Fibroblast of lung (primary cell): ENCODE measurements around the gene SUN5. TPM values are rescaled to one million over a fixed set of nuclear protein-coding genes. Genes with fewer than 3 reads are reported as not detected.

Source experiments
- DNase-seq, 2 donors: peaks; one replicate each; pipeline versions ENCODE4 v3.0.0 to v3.0.0-alpha.2; 2010; ENCODE audit warnings: low read depth in 2 of 2
- H2AFZ ChIP-seq: 2 replicates; pipeline ENCODE4 v1.5.1; 2012; ENCODE audit warnings: low read length, control low read depth, inconsistent platforms
- H3K27ac ChIP-seq: 2 replicates; pipeline ENCODE4 v1.5.1; 2011; ENCODE audit warnings: low read length, control low read depth; ENCODE audit not compliant: insufficient read depth
- H3K27me3 ChIP-seq: 2 replicates; pipeline ENCODE4 v1.5.1; 2011; ENCODE audit warnings: mild to moderate bottlenecking, low read length; ENCODE audit not compliant: control insufficient read depth, insufficient read depth
- H3K36me3 ChIP-seq: 2 replicates; pipeline ENCODE4 v1.5.1; 2011; ENCODE audit warnings: low read length; ENCODE audit not compliant: control insufficient read depth, insufficient read depth
- H3K4me1 ChIP-seq: 2 replicates; pipeline ENCODE4 v1.5.1; 2011; ENCODE audit warnings: low read length; ENCODE audit not compliant: control insufficient read depth, insufficient read depth; ENCODE audit errors: extremely low read depth
- H3K4me2 ChIP-seq: 2 replicates; pipeline ENCODE4 v1.5.1; 2011; ENCODE audit warnings: low read length, control low read depth; ENCODE audit not compliant: insufficient read depth; ENCODE audit errors: extremely low read depth
- H3K4me3 ChIP-seq, 4 experiments: fragments of 200-600 bp in 1 of 4; sonication (generic) in 1 of 4; replicated peaks in 1 of 4; 2 replicates each; pipeline ENCODE4 v1.5.1; 2011 to 2016; ENCODE audit warnings: low read length in 4 of 4, low read depth in 3 of 4, mild to moderate bottlenecking in 3 of 4, control low read depth in 2 of 4, inconsistent platforms in 1 of 4, mixed read lengths in 1 of 4; ENCODE audit not compliant: insufficient read depth in 1 of 4; ENCODE audit errors: control extremely low read depth in 1 of 4
- H3K79me2 ChIP-seq: 2 replicates; pipeline ENCODE4 v1.5.1; 2012; ENCODE audit warnings: mild to moderate bottlenecking, low read length, inconsistent platforms; ENCODE audit not compliant: control insufficient read depth, insufficient read depth
- H3K9ac ChIP-seq: 2 replicates; pipeline ENCODE4 v1.5.1; 2011; ENCODE audit warnings: mild to moderate bottlenecking, low read length, control low read depth; ENCODE audit not compliant: insufficient read depth
- H3K9me3 ChIP-seq: 2 replicates; pipeline ENCODE4 v1.5.1; 2012; ENCODE audit warnings: low read depth, low read length; ENCODE audit not compliant: control insufficient read depth, insufficient read depth
- H4K20me1 ChIP-seq: 2 replicates; pipeline ENCODE4 v1.5.1; 2011; ENCODE audit warnings: low read length; ENCODE audit not compliant: control insufficient read depth, insufficient read depth; ENCODE audit errors: extremely low read depth
- EZH2 ChIP-seq: IDR thresholded peaks from 2 replicates; pipeline ENCODE4 v1.5.1; 2012; ENCODE audit warnings: low read length, control low read depth, mild to moderate bottlenecking; ENCODE audit errors: missing control alignments
- polyA plus RNA-seq, 2 donors: library from polyadenylated mRNA; depleted of rRNA in 1 of 2; stranded (reverse) in 1 of 2; unstranded in 1 of 2; fragments of >200 nt; gene quantifications; 2 replicates each; pipeline ENCODE4 v1.2.1, GENCODE V29; 2011 to 2012; ENCODE audit warnings: missing spikeins in 1 of 2
- total RNA-seq: library from RNA; depleted of rRNA; stranded (reverse); fragments of >200 nt; gene quantifications from 2 replicates; pipeline ENCODE4 v1.2.1, GENCODE V29; 2014
- TF ChIP-seq, protein P1 (sequence below), 2 donors: IDR thresholded peaks in 1 of 2; conservative IDR thresholded peaks in 1 of 2; 1 replicate in 1 of 2; 2 replicates in 1 of 2; pipeline ENCODE4 v1.5.1; 2011 to 2012; ENCODE audit warnings: low read length in 2 of 2, control low read depth in 1 of 2, inconsistent platforms in 1 of 2, low read depth in 1 of 2, mild to moderate bottlenecking in 1 of 2

Gene SUN5
- total and polyA plus RNA-seq, 2 donors (not counting 1 experiment from before 2014, with no cell fraction given): not detected

DNA sequence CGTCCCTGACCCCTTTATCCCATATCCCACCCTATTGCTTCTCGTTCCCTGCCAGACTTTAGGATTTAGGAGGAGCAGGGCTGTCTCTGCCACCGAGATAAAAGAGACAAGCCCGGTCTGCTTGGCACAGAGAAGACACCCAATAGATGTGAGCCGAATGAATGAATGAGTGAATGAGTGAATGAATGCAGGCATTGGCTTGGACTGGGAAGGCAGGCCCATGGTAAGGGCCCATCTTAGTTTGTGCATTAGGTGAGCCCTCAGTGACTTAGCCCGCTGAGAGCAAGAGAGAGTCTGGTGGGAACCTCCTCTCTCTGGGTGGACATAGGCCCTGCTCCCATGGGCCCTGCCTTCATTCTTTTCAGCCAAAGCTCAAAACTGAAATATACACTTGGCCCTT lies 26.3 kb upstream of the SUN5 start:
- H4K20me1 ChIP-seq: no peaks in the 10 kb centered on the region
- H3K36me3 ChIP-seq: no peaks in the 10 kb centered on the region
- no peak for DNase-seq
- no peaks in the 10 kb centered on the region for H3K27me3 ChIP-seq
- no peak overlapping the region for H3K9ac ChIP-seq
- no peak overlapping the region for H2AFZ ChIP-seq
- TF ChIP-seq EZH2: no peak
- TF ChIP-seq, protein P1, sequence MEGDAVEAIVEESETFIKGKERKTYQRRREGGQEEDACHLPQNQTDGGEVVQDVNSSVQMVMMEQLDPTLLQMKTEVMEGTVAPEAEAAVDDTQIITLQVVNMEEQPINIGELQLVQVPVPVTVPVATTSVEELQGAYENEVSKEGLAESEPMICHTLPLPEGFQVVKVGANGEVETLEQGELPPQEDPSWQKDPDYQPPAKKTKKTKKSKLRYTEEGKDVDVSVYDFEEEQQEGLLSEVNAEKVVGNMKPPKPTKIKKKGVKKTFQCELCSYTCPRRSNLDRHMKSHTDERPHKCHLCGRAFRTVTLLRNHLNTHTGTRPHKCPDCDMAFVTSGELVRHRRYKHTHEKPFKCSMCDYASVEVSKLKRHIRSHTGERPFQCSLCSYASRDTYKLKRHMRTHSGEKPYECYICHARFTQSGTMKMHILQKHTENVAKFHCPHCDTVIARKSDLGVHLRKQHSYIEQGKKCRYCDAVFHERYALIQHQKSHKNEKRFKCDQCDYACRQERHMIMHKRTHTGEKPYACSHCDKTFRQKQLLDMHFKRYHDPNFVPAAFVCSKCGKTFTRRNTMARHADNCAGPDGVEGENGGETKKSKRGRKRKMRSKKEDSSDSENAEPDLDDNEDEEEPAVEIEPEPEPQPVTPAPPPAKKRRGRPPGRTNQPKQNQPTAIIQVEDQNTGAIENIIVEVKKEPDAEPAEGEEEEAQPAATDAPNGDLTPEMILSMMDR (conservative IDR thresholded peaks at IDR 0.05 in 1 of 2, IDR thresholded peaks at IDR 0.05 in 1 of 2; ENCODE audit: low read depth in 1 of 2, low read length in 2 of 2): no peak
- H3K4me2 ChIP-seq: no peak overlapping the region
- H3K27ac ChIP-seq: no peak overlapping the region
- H3K4me3 ChIP-seq: no peak overlapping the region
- H3K4me1 ChIP-seq: no peaks in the 10 kb centered on the region
- no peaks in the 10 kb centered on the region for H3K79me2 ChIP-seq
- H3K9me3 ChIP-seq: no peaks in the 10 kb centered on the region

DNA sequence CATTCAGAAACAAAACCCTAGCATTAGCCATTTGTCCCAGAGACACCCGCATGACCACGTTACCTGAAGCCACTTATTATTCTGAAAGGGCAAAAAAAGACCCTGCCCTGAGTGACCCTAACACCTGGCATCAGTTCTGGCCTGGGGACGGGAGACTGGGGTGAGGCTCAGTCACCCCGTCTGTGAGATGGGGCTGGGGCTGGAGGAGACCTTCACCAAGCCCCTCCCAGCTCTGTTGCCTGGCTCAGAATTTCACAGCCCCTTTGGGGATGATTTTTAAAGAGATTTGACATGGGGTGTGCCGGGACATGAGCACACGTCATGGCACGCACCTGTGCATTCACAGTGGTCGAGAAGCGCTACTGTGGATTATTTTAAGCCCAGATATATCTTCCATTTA lies 25.8 kb upstream of the SUN5 start:
- H3K27me3 ChIP-seq: no peaks in the 10 kb centered on the region
- TF ChIP-seq EZH2: no peak
- TF ChIP-seq, protein P1 (conservative IDR thresholded peaks at IDR 0.05 in 1 of 2, IDR thresholded peaks at IDR 0.05 in 1 of 2; ENCODE audit: low read depth in 1 of 2, low read length in 2 of 2): no peak

DNA sequence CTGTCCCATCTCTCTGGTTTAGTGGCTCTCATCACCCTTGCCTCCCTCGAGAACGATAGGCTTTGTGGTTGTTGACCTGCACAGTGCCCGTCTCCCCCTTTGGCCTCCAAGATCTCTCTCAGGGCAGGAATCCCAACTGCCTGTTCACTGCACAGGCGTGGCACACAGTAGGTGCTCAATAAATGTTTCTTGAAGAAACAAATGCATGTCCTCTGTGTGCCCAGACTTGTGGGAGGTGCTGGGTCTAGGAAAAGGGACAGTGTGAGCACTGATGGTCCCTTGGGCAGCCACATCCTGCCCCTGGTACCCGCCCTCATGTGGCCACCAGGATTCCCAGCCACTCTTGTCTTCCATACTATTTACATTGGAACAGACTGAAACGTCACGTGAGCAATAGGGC lies 24.6 kb upstream of the SUN5 start:
- no peaks in the 10 kb centered on the region for H3K4me1 ChIP-seq
- no peak for DNase-seq
- H3K4me3 ChIP-seq: no peak overlapping the region
- no peaks in the 10 kb centered on the region for H3K9me3 ChIP-seq
- no peak overlapping the region for H3K4me2 ChIP-seq
- no peaks in the 10 kb centered on the region for H3K79me2 ChIP-seq
- no peaks in the 10 kb centered on the region for H4K20me1 ChIP-seq
- H3K36me3 ChIP-seq: no peaks in the 10 kb centered on the region
- TF ChIP-seq, protein P1 (conservative IDR thresholded peaks at IDR 0.05 in 1 of 2, IDR thresholded peaks at IDR 0.05 in 1 of 2; ENCODE audit: low read depth in 1 of 2, low read length in 2 of 2): no peak
- no peak for TF ChIP-seq EZH2
- no peak overlapping the region for H2AFZ ChIP-seq
- no peak overlapping the region for H3K27ac ChIP-seq
- H3K9ac ChIP-seq: no peak overlapping the region
- no peaks in the 10 kb centered on the region for H3K27me3 ChIP-seq

More for the DNA sequence above, 25.8 kb upstream of the SUN5 start:
- Histone ChIP-seq H3K4me3 (no peak overlapping the region), H3K9ac (no peak overlapping the region), H3K9me3 (no peaks in the 10 kb centered on the region), H3K79me2 (no peaks in the 10 kb centered on the region), H3K36me3 (no peaks in the 10 kb centered on the region), H3K4me1 (no peaks in the 10 kb centered on the region), H3K4me2 (no peak overlapping the region), H4K20me1 (no peaks in the 10 kb centered on the region), H2AFZ (no peak overlapping the region), H3K27ac (no peak overlapping the region)
- DNase-seq: no peak
